ENCODE measurements around the gene ZC3HAV1. TPM values are rescaled to one million over a fixed set of nuclear protein-coding genes. Genes with fewer than 3 reads are reported as not detected.

The ZC3HAV1 gene
- total RNA-seq, 4 donors from 2014 or later, result 43.4 to 59.7 (median 50.2) TPM

GRCh38 chr7:139117599-139118233 is 8.2 kb upstream of the ZC3HAV1 start:
- no peak for TF ChIP-seq CTCF (IDR thresholded peaks at IDR 0.05)
- TF ChIP-seq POLR2A (IDR thresholded peaks at IDR 0.05), result no peak
- intact Hi-C loops (cut with DNase I), result no loop called here
- no peaks in the 10 kb centered on the region for H3K36me3 ChIP-seq
- H3K4me1 ChIP-seq, result peaks cover 5 to 8% of the 10 kb centered on the region in 2 donors
- no peak overlapping the region for H3K27ac ChIP-seq
- 85 to 88% methylated on average over 5 of the region's 5 CpGs for WGBS, 2 donors
- DNase-seq, result no peak
- no peak overlapping the region for H3K4me3 ChIP-seq (replicated peaks in 1 of 3)
- H3K27me3 ChIP-seq, result no peaks in the 10 kb centered on the region
- H3K9me3 ChIP-seq, result no peaks in the 10 kb centered on the region

DNA sequence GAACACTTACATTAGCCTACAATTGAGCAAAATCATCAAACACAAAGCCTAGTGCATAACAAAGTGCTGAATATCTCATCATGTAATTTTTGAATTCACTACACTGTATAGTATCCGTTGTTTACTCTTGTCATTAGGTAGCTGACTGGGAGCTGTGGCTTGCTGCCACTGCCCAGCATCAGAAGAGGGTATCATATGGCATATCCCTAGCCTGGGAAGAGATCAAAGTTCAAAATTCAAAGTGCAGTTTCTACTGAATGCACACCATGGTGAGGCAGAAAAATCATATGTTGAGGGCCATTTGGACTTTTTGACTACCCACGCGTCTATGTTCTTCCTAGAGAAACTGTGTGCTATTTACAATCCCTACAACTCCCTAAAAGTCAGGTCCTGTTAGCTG is 7.5 kb upstream of the ZC3HAV1 start:
- no peak for DNase-seq
- H3K27ac ChIP-seq, result no peak overlapping the region
- H3K27me3 ChIP-seq, result no peaks in the 10 kb centered on the region
- no peak for TF ChIP-seq POLR2A (IDR thresholded peaks at IDR 0.05)
- H3K4me1 ChIP-seq, result peaks cover 5 to 8% of the 10 kb centered on the region in 2 donors
- WGBS, 2 donors, result 88 to 91% methylated on average over 3 of the region's 3 CpGs
- H3K4me3 ChIP-seq (replicated peaks in 1 of 3), result no peak overlapping the region
- no peaks in the 10 kb centered on the region for H3K9me3 ChIP-seq
- H3K36me3 ChIP-seq, result no peaks in the 10 kb centered on the region
- intact Hi-C loops (cut with DNase I), result no loop called here

GRCh38 chr7:139115104-139115503 is 5.6 kb upstream of the ZC3HAV1 start:
- Histone ChIP-seq H3K4me3 (replicated peaks in 1 of 3) (no peak overlapping the region), H3K4me1 (peaks cover 5 to 8% of the 10 kb centered on the region in 2 donors), H3K27me3 (no peaks in the 10 kb centered on the region), H3K36me3 (no peaks in the 10 kb centered on the region), H3K9me3 (no peaks in the 10 kb centered on the region), H3K27ac (no peak overlapping the region)
- TF ChIP-seq POLR2A (IDR thresholded peaks at IDR 0.05) (no peak), CTCF (IDR thresholded peaks at IDR 0.05) (no peak)
- 94 to 97% methylated on average over 3 of the region's 3 CpGs for WGBS, 2 donors
- intact Hi-C loops (cut with DNase I), result no loop called here
- DNase-seq, result no peak

DNA sequence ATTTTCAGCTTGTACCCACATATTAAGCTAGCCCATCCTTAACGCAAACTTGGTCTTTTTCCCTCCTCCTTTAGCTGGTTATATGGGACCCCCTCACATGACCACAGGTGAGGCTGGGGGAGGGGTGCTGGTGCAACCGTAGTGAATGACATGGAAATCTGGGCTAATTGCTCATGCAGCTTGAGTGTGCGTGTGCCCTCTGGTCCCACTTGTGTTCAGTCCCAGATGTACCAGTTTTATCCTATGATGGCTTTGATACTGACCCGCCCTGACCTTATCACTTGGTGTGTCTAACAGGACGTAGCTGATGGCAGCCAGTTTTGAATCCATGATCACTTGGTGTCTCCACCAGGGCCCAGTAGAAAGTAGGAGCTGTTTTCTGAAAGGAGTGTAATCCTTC is 5.1 kb upstream of the ZC3HAV1 start:
- H3K27ac ChIP-seq, result no peak overlapping the region
- 76 to 94% methylated on average over 5 of the region's 5 CpGs for WGBS, 2 donors
- H3K36me3 ChIP-seq, result no peaks in the 10 kb centered on the region
- H3K4me3 ChIP-seq (replicated peaks in 1 of 3), result no peak overlapping the region
- no peaks in the 10 kb centered on the region for H3K27me3 ChIP-seq
- H3K9me3 ChIP-seq, result no peaks in the 10 kb centered on the region
- no peak for DNase-seq
- TF ChIP-seq POLR2A (IDR thresholded peaks at IDR 0.05) (no peak), CTCF (IDR thresholded peaks at IDR 0.05) (no peak)
- H3K4me1 ChIP-seq, result peaks cover 8% of the 10 kb centered on the region in 2 donors
- intact Hi-C loops (cut with DNase I), result no loop called here

GRCh38 chr7:139114018-139114417 is 4.5 kb upstream of the ZC3HAV1 start:
- 79 to 87% methylated on average over 3 of the region's 3 CpGs for WGBS, 2 donors
- Histone ChIP-seq H3K4me3 (replicated peaks in 1 of 3) (no peak overlapping the region), H3K27me3 (no peaks in the 10 kb centered on the region), H3K9me3 (no peaks in the 10 kb centered on the region), H3K36me3 (no peaks in the 10 kb centered on the region), H3K4me1 (peaks cover 5 to 8% of the 10 kb centered on the region in 2 donors), H3K27ac (no peak overlapping the region)
- intact Hi-C loops (cut with DNase I), result no loop called here
- TF ChIP-seq CTCF (IDR thresholded peaks at IDR 0.05) (no peak), POLR2A (IDR thresholded peaks at IDR 0.05) (no peak)
- DNase-seq, result no peak

All from thyroid gland (tissue), 4 donors.